Transverse colon (tissue), 4 donors: Measurements from ENCODE around the gene TRIP12. TPM values are rescaled to one million over a fixed set of nuclear protein-coding genes. Genes with fewer than 3 reads are reported as not detected.

Experiments
- DNase-seq: peaks from one replicate; pipeline ENCODE4 v3.0.0-alpha.2; 2019
- H3K27ac ChIP-seq, 4 donors: fragments of 200-600 bp; sonication (generic); 2 replicates each; pipeline ENCODE4 v1.5.1; 2016 to 2018; ENCODE audit warnings: inconsistent platforms in 4 of 4
- H3K27me3 ChIP-seq: fragments of 200-600 bp; sonication (generic); 2 replicates; pipeline ENCODE4 v1.5.1; 2017; ENCODE audit warnings: inconsistent platforms
- H3K36me3 ChIP-seq, 4 donors: fragments of 200-600 bp; sonication (generic); 2 replicates each; pipeline ENCODE4 v1.5.1; 2017 to 2019; ENCODE audit warnings: inconsistent platforms in 4 of 4
- H3K4me1 ChIP-seq, 4 donors: fragments of 200-600 bp; sonication (generic); 2 replicates each; pipeline ENCODE4 v1.5.1; 2017 to 2020; ENCODE audit warnings: inconsistent platforms in 4 of 4
- H3K4me3 ChIP-seq, 4 donors: fragments of 200-600 bp; sonication (generic); 1 replicate in 1 of 4; 2 replicates in 3 of 4; pipeline versions ENCODE4 v1.5.1 to v1.6.1; 2017 to 2019; ENCODE audit warnings: inconsistent platforms in 4 of 4
- H3K9me3 ChIP-seq, 2 donors: fragments of 200-600 bp; sonication (generic); 2 replicates each; pipeline ENCODE4 v1.5.1; 2017 to 2019; ENCODE audit warnings: inconsistent platforms in 2 of 2
- CTCF ChIP-seq, 5 experiments: fragments of 200-600 bp in 3 of 5; fragments of 450-650 bp in 2 of 5; sonication (generic) in 3 of 5; IDR thresholded peaks; 1 replicate in 2 of 5; 2 replicates in 3 of 5; pipeline ENCODE4 v1.5.1; 2016 to 2017; ENCODE audit warnings: antibody characterized with exemption in 5 of 5, inconsistent platforms in 3 of 5, mild to moderate bottlenecking in 2 of 5, moderate library complexity in 1 of 5
- EP300 ChIP-seq: sonication (generic); formaldehyde crosslinking; IDR thresholded peaks from one replicate; pipeline ENCODE4 v1.6.1; 2017; ENCODE audit warnings: antibody characterized with exemption, low read depth
- POLR2A ChIP-seq: fragments of 450-650 bp; IDR thresholded peaks from one replicate; pipeline ENCODE4 v1.6.1; 2016; ENCODE audit warnings: antibody characterized with exemption, mild to moderate bottlenecking, moderate library complexity
- POLR2AphosphoS5 ChIP-seq, 3 donors: sonication (generic); formaldehyde crosslinking; IDR thresholded peaks; one replicate each; pipeline ENCODE4 v1.6.1; 2016; ENCODE audit warnings: antibody characterized with exemption in 3 of 3
- WGBS, 2 donors: methylation state at CpG; one replicate each; pipeline ENCODE4 v1.1.5; 2018; ENCODE audit warnings: low coverage in 1 of 2; 5-methylcytosine and 5-hydroxymethylcytosine counted together
- in situ Hi-C, 4 donors: fragments of 200-750 bp; cut with MboI; loops; one replicate each; pipeline versions ENCODE4 v1.15.0 to v1.15.1; 2017; ENCODE audit warnings: low sequenced_read_pairs in 3 of 4, low pct_ligation_motif_present in 1 of 4, low pct_unique_long_range_greater_than_20kb in 1 of 4
- intact Hi-C: fragments of 100-400 bp; cut with DNase I; formaldehyde crosslinking; loops from one replicate; pipeline ENCODE4 v1.15.1; 2023; ENCODE audit warnings: low total_unique reads
- total RNA-seq, 4 donors: library from RNA; depleted of rRNA; stranded (reverse); fragments of >200 nt; gene quantifications; one replicate each; pipeline ENCODE4 v1.1.0, GENCODE V29; 2016

The TRIP12 gene
- total RNA-seq, 4 donors from 2014 or later = 143 to 238 (median 158) TPM

DNA sequence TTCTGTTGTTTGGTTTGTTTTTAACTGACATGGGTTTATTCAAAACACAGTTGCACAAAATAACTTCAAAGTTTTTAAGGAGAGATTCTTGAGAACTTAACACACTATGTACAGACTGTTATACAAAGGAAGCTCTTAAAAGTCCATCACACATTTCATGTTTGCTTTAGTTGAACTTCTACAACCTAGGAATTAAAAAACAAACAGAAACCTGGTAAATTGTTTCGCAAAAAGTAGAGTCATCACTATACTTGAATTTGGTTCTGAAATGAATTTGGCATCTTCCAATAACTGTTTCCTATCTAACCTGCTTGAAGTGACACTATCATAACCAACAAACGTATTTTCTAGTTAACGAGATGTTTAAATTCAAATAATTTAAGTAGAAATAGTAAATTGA, 21.8 kb downstream of the TRIP12 start:
- intact Hi-C loops = no loop called here
- in situ Hi-C loops = loop anchor here in 1 of 4 donors (10.0 kb wide), 1 partner anchor 95 kb away; no protein-coding TSS in a partner anchor
- H3K27me3 ChIP-seq = no peaks in the 10 kb centered on the region
- TF ChIP-seq POLR2AphosphoS5 (IDR thresholded peaks at IDR 0.05) (no peak), EP300 (no peak), POLR2A (no peak), CTCF (IDR thresholded peaks at IDR 0.05) (no peak)
- WGBS, 2 donors = 73 to 76% methylated on average over 3 of the region's 3 CpGs
- no peak overlapping the region for H3K27ac ChIP-seq
- peaks cover 0 to 7% (median 0%) of the 10 kb centered on the region in 4 donors for H3K36me3 ChIP-seq
- DNase-seq = no peak
- H3K4me3 ChIP-seq = no peak overlapping the region
- peaks cover 0 to 16% (median 0%) of the 10 kb centered on the region in 4 donors for H3K4me1 ChIP-seq
- H3K9me3 ChIP-seq = no peaks in the 10 kb centered on the region

GRCh38 chr2:229899604-229900003, 22.2 kb downstream of the TRIP12 start:
- Histone ChIP-seq H3K9me3 (no peaks in the 10 kb centered on the region), H3K27ac (no peak overlapping the region), H3K4me3 (no peak overlapping the region), H3K4me1 (peaks cover 0 to 18% (median 0%) of the 10 kb centered on the region in 4 donors), H3K27me3 (no peaks in the 10 kb centered on the region), H3K36me3 (peaks cover 0 to 7% (median 0%) of the 10 kb centered on the region in 4 donors)
- DNase-seq = no peak
- 93 to 100% methylated on average over 2 to 3 of the region's 3 CpGs for WGBS, 2 donors
- in situ Hi-C loops (loop anchor here in 1 of 4 donors (10.0 kb wide), 1 partner anchor 95 kb away; no protein-coding TSS in a partner anchor), intact Hi-C loops (no loop called here)
- TF ChIP-seq POLR2A (no peak), CTCF (IDR thresholded peaks at IDR 0.05) (no peak), POLR2AphosphoS5 (IDR thresholded peaks at IDR 0.05) (no peak), EP300 (no peak)

DNA sequence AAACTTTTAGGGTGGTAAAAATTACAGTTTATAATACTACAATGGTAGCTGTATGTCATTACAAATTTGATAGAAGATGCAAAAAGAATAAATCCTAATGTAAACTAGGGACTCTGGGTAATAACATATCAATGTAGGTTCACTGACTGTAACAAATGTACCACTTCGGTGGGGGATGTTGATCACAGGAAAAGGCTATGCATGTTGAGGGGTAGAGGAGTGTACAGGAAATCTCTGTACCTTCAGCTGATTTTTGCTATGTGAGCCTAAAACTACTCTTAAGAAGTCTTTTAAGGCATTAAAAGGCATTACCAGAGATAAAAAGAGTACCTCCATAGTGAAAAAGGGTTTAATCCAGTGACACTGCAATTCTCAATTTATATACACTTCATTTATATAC, 25.0 kb downstream of the TRIP12 start:
- Histone ChIP-seq H3K36me3 (no peaks in the 10 kb centered on the region), H3K27ac (no peak overlapping the region), H3K9me3 (no peaks in the 10 kb centered on the region), H3K27me3 (no peaks in the 10 kb centered on the region), H3K4me3 (no peak overlapping the region), H3K4me1 (peaks cover 0 to 19% (median 0%) of the 10 kb centered on the region in 4 donors)
- in situ Hi-C loops (no loop called here), intact Hi-C loops (no loop called here)
- WGBS, 2 donors = 47 to 67% methylated on average over 1 of the region's 1 CpG
- no peak for TF ChIP-seq POLR2A
- TF ChIP-seq EP300 = no peak
- DNase-seq = no peak

DNA sequence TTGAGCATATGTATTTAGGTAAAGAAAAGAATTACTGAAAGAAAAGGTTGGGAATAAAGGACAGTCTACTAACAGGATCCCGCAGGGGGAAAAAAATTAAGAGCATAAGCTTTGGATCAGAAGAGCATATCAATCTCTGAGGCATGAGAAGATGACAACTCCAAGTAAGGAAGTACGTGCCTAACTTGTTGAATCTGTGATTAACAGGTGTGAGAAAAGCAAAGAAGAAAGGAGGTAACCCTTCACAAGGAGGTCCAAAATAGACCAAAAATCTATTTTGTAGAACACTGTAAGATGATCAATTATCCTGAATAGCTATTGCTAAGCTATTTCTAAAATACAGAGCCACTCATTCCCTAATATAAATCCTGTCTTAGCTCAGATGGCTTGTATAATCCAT, 32.8 kb downstream of the TRIP12 start:
- Histone ChIP-seq H3K36me3 (no peaks in the 10 kb centered on the region), H3K4me3 (no peak overlapping the region), H3K27ac (no peak overlapping the region), H3K4me1 (peaks cover 0 to 13% (median 0%) of the 10 kb centered on the region in 4 donors), H3K27me3 (no peaks in the 10 kb centered on the region), H3K9me3 (no peaks in the 10 kb centered on the region)
- intact Hi-C loops = no loop called here
- no peak for TF ChIP-seq EP300
- no peak for TF ChIP-seq POLR2AphosphoS5 (IDR thresholded peaks at IDR 0.05)
- no peak for TF ChIP-seq POLR2A
- TF ChIP-seq CTCF (IDR thresholded peaks at IDR 0.05) = no peak
- DNase-seq = no peak
- in situ Hi-C loops = no loop called here
- 91 to 100% methylated on average over 1 to 2 of the region's 2 CpGs for WGBS, 2 donors

GRCh38 chr2:229888031-229888430, 33.8 kb downstream of the TRIP12 start:
- H3K27ac ChIP-seq = no peak overlapping the region
- no peaks in the 10 kb centered on the region for H3K9me3 ChIP-seq
- H3K36me3 ChIP-seq = no peaks in the 10 kb centered on the region
- H3K27me3 ChIP-seq = no peaks in the 10 kb centered on the region
- TF ChIP-seq POLR2A (no peak), POLR2AphosphoS5 (IDR thresholded peaks at IDR 0.05) (no peak), EP300 (no peak), CTCF (IDR thresholded peaks at IDR 0.05) (no peak)
- no peak for DNase-seq
- no peak overlapping the region for H3K4me3 ChIP-seq
- peaks cover 0 to 13% (median 0%) of the 10 kb centered on the region in 4 donors for H3K4me1 ChIP-seq
- in situ Hi-C loops (no loop called here), intact Hi-C loops (no loop called here)
- WGBS, 2 donors = 94 to 100% methylated on average over 1 of the region's 1 CpG
